Activated T-helper 17 cell treated with anti-CD3 and anti-CD28 coated beads, Interleukin-2, amount 50 U/mL, for 72 hours (primary cell): ENCODE data around the gene TBC1D17. TPM values are rescaled to one million over a fixed set of nuclear protein-coding genes. Genes with fewer than 3 reads are reported as not detected.
A peak's percentile ranks its signal among the peaks of the same experiment; 100 is the strongest.
"Not testable (repeated sequence)": the region's sequence is repeated elsewhere in the genome, so short reads cannot be mapped to it uniquely, and the experiment has no call there.

Experiments
- ATAC-seq: fragments of 150-1000 bp; cut with Tn5 transposase; replicated peaks from 2 replicates; pipeline ENCODE4 v1.10.0; 2021; ENCODE audit warnings: mild to moderate bottlenecking, moderate library complexity
- H3K27ac Mint-ChIP-seq: one replicate; pipeline ENCODE4 v1.8.0; 2022; ENCODE audit warnings: mixed read lengths
- H3K27me3 Mint-ChIP-seq: one replicate; pipeline ENCODE4 v1.8.0; 2022; ENCODE audit warnings: mixed read lengths
- H3K36me3 Mint-ChIP-seq: one replicate; pipeline ENCODE4 v1.8.0; 2022; ENCODE audit warnings: low read depth, mild to moderate bottlenecking, mixed read lengths
- H3K4me1 Mint-ChIP-seq: one replicate; pipeline ENCODE4 v1.8.0; 2022; ENCODE audit warnings: mixed read lengths
- H3K4me3 Mint-ChIP-seq: one replicate; pipeline ENCODE4 v1.8.0; 2022; ENCODE audit warnings: mild to moderate bottlenecking, mixed read lengths
- H3K9me3 Mint-ChIP-seq: one replicate; pipeline ENCODE4 v1.8.0; 2022; ENCODE audit warnings: mixed read lengths
- total RNA-seq, 2 donors: library from RNA; stranded (reverse); gene quantifications; one replicate each; pipeline ENCODE4 v1.2.3, GENCODE V29; 2022

Gene TBC1D17
- total RNA-seq, 2 donors from 2014 or later, result 21.4 to 57.4 TPM

DNA sequence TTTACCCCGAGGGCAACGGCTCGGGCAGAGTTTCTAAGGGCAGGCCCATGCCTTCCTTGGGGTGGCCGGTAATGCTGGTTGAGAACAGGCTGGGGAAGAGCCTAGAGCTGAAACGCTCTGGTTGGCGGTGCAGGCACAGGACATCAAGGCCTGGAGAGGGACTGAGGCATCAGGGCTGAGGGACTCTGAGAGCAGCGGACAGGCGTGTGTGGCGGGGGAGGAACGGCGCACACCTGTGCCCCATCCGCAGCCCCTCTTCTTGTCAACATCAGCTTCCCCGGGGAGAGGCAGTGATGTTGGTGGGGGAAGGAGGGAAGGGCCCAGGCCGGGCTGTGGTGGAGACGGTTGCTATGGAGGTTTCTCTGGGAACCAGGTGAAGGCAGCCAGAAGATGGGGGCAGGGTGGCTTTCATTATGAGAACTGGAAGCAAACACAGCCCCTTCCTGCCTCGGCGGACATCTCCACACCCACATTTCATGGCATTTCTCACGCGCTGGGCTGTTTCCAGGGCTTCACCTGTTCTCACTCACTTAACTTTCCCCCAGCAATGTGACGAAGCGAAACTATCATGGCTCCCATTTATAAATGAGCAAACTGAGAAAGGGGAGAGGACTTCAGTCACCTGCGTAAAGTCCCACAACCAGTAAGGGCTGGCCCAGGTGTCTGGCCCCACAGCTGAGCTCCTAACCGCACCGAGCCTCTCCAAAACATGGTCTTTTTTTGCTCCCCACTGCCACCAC, 43.3 kb downstream of the TBC1D17 start:
- peak overlapping the region; percentile 91 for H3K27ac Mint-ChIP-seq
- H3K36me3 Mint-ChIP-seq, result peaks cover 95% of the 10 kb centered on the region
- peak overlapping the region; percentile 94 for H3K4me3 Mint-ChIP-seq
- H3K4me1 Mint-ChIP-seq, result peaks cover 35% of the 10 kb centered on the region
- peak; percentile 66 for ATAC-seq
- no peaks in the 10 kb centered on the region for H3K9me3 Mint-ChIP-seq
- no peaks in the 10 kb centered on the region for H3K27me3 Mint-ChIP-seq

DNA sequence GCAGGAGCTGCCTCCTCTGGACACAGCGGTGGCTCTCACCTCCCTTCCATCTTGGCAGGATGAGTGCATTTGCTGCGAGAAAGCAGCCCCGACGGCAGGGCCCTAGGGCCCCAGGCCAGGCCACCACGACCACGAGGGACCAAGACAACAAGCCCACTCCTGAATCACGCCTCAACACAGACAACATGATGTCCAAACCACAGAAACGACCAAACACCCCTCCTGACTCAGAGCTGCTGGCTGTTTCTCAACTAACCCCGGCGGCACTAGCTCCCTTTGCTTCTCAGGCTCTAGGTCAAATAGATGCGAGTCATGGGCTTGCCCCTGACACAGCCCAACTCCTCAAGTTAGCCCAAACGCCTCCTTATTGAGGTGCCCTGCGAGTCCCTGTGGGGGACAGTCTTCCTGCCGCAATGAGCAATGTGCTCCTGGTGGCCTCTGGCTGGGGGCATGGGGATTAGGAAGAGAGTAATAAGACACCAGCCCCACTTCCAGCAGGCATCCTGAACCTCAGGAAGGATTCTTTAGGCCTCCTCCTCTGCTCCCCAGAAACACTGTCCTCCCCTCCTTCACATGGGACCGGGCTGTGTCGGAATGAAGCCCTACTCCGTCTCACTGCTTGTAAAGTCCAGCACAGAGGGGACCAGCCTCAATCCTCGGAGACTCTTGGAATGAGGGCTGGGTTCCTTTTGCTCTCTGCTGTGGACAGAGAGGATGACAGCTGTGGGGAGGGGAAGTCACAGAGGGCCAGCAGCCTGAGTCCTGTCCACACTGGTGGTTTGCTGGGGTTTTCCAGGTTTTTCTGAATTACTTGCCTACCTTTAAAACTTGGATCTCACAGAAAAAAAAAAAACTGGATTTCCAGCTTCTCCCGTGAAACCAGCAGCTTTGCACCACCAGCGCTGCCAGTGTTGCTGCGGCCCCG, 44.6 kb downstream of the TBC1D17 start:
- H3K27ac Mint-ChIP-seq, result peak overlapping the region; percentile 91
- no peaks in the 10 kb centered on the region for H3K27me3 Mint-ChIP-seq
- peaks cover 30% of the 10 kb centered on the region for H3K4me1 Mint-ChIP-seq
- peak; percentile 68 for ATAC-seq
- H3K4me3 Mint-ChIP-seq, result peak overlapping the region; percentile 94
- no peaks in the 10 kb centered on the region for H3K9me3 Mint-ChIP-seq
- H3K36me3 Mint-ChIP-seq, result peaks cover 98% of the 10 kb centered on the region

GRCh38 chr19:49923055-49924003, 45.8 kb downstream of the TBC1D17 start:
- Mint-ChIP-seq H3K36me3 (peaks cover 98% of the 10 kb centered on the region), H3K27ac (peak overlapping the region; percentile 91), H3K4me1 (peaks cover 36% of the 10 kb centered on the region), H3K9me3 (no peaks in the 10 kb centered on the region), H3K27me3 (no peaks in the 10 kb centered on the region), H3K4me3 (peak overlapping the region; percentile 94)
- ATAC-seq, result peak; percentile 36

- H3K27ac Mint-ChIP-seq, result peak overlapping the region; percentile 91
- no peaks in the 10 kb centered on the region for H3K9me3 Mint-ChIP-seq
- H3K27me3 Mint-ChIP-seq, result no peaks in the 10 kb centered on the region
- peaks cover 100% of the 10 kb centered on the region for H3K36me3 Mint-ChIP-seq
- H3K4me1 Mint-ChIP-seq, result peaks cover 39% of the 10 kb centered on the region
- no peak for ATAC-seq
- peak overlapping the region; percentile 94 for H3K4me3 Mint-ChIP-seq
Observed at GRCh38 chr19:49924004-49924880, 46.7 kb downstream of the TBC1D17 start.

GRCh38 chr19:49924881-49925210, 47.3 kb downstream of the TBC1D17 start:
- ATAC-seq, H3K27me3 Mint-ChIP-seq, H3K9me3 Mint-ChIP-seq: not testable (repeated sequence)
- H3K27ac Mint-ChIP-seq, result peak overlapping the region; percentile 41
- peaks cover 40% of the 10 kb centered on the region for H3K4me1 Mint-ChIP-seq
- H3K4me3 Mint-ChIP-seq, result peak overlapping the region; percentile 94
- H3K36me3 Mint-ChIP-seq, result peaks cover 100% of the 10 kb centered on the region

GRCh38 chr19:49925486-49925885, 48.0 kb downstream of the TBC1D17 start:
- H3K36me3 Mint-ChIP-seq, result peaks cover 100% of the 10 kb centered on the region
- H3K27ac Mint-ChIP-seq, result peak overlapping the region; percentile 52
- no peaks in the 10 kb centered on the region for H3K27me3 Mint-ChIP-seq
- peak overlapping the region; percentile 94 for H3K4me3 Mint-ChIP-seq
- H3K9me3 Mint-ChIP-seq, result no peaks in the 10 kb centered on the region
- ATAC-seq, result no peak
- peaks cover 45% of the 10 kb centered on the region for H3K4me1 Mint-ChIP-seq

- Mint-ChIP-seq H3K27me3 (no peaks in the 10 kb centered on the region), H3K4me3 (peak overlapping the region; percentile 94), H3K27ac (no peak overlapping the region), H3K36me3 (peaks cover 91% of the 10 kb centered on the region), H3K9me3 (no peaks in the 10 kb centered on the region), H3K4me1 (peaks cover 42% of the 10 kb centered on the region)
- no peak for ATAC-seq
Observed at GRCh38 chr19:49926515-49926914, 49.0 kb downstream of the TBC1D17 start.

DNA sequence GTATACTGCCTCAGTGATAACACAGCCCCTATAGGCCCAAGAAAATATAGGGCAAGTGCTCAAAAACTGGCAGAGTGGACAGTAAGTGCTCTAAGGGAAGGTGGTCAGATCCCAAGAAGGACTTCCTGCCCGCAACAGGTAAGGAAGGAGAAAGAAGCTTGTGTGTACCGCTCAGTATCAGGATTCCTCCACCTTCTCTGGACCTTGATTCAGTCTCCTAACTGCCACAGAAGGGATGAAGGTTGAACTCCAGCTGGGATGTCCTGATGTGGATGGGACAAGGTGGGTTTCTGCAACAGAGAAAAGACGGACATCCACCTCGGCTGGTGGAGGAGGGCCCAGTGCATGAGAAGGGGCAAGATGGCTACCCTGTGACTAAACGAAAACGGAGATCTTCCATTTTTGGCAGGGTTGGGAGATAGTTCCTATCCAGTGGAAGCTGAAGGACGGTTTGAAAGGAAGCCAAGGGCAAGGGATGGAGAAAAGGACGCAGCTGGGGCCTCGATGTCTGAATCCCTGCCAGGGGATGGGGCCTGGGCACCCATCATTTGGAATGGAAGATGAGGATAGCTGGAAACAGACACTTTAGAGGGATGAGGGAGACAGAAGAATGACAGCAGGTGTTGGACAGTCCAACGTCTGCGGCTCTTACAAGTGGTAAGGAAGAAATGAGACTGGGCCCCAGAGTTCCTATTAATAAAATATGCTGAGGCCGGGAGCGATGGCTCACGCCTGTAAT, 50.2 kb downstream of the TBC1D17 start:
- Mint-ChIP-seq H3K4me1 (peaks cover 42% of the 10 kb centered on the region), H3K27me3 (no peaks in the 10 kb centered on the region), H3K27ac (peak overlapping the region; percentile 98), H3K36me3 (peaks cover 88% of the 10 kb centered on the region), H3K4me3 (peak overlapping the region; percentile 94), H3K9me3 (no peaks in the 10 kb centered on the region)
- no peak for ATAC-seq

- H3K27ac Mint-ChIP-seq, result peak within 1 kb of the TSS; percentile 98
- H3K4me1 Mint-ChIP-seq, result peaks cover 43% of the 10 kb centered on the region
- ATAC-seq, result peak; percentile 51
Observed at GRCh38 chr19:49929121-49929610, 51.7 kb downstream of the TBC1D17 start, which contains the start of the genes ATF5 and NUP62. Gene ATF5, plus strand, starts transcription at chr19:49929205. Its CDS starts 1,646 bp downstream, at chr19:49930851. Gene NUP62, minus strand, starts transcription at chr19:49929504. Its CDS starts 19,697 bp downstream, at chr19:49909807.

DNA sequence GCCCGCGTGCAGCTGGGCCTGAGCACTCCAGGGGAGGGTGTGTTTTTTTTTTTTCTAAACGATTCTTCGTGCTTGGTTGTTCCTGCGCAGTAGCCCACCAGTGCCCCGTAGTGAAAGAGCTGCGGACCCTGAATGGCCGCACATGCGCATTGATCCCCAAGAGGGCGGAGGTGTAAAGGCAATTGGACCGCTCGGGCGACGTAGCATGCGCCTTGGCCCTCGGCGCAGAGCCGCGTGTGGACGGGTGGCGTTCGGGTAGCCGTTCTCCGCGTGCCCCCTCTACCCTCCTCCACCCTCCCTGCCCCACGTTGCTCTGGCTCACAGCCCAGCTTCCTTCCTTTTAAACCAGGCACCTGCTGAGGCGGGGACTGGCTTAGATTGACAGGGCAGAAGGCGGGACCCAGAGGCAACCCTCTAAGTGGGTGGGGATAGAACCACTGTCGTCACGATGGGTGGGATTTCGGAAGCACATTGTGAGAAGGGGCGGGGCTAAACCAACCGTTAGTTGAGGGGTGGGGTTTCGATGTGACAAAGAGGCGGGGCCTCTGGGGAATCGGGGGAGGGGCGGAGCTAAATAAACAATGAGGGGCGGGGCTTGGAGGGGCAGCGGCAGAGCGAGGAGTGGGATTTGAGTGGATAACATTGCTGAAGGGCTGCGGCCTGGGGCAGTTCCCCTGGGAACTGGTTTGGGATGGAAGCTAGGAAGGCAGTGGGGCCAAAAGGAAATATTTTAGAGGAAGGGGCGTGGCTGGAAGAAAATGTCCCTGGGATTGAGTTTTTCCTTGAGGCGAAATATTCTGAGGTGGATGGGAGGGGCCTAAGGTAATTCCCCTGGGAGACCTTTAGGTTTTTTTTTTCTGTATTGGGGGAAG, 52.3 kb downstream of the TBC1D17 start:
- peaks cover 43% of the 10 kb centered on the region for H3K4me1 Mint-ChIP-seq
- no peaks in the 10 kb centered on the region for H3K9me3 Mint-ChIP-seq
- peak overlapping the region; percentile 98 for H3K27ac Mint-ChIP-seq
- ATAC-seq, result peak; percentile 83
- H3K27me3 Mint-ChIP-seq, result no peaks in the 10 kb centered on the region
- H3K4me3 Mint-ChIP-seq, result peak overlapping the region; percentile 94
- peaks cover 66% of the 10 kb centered on the region for H3K36me3 Mint-ChIP-seq

More at GRCh38 chr19:49929121-49929610, 51.7 kb downstream of the TBC1D17 start, which contains the start of the genes ATF5 and NUP62:
- H3K4me3 Mint-ChIP-seq, result peak within 1 kb of the TSS; percentile 94
- H3K36me3 Mint-ChIP-seq, result peaks cover 73% of the 10 kb centered on the region
- H3K27me3 Mint-ChIP-seq, result no peaks in the 10 kb centered on the region
- no peaks in the 10 kb centered on the region for H3K9me3 Mint-ChIP-seq

- Mint-ChIP-seq H3K4me3 (peak overlapping the region; percentile 94), H3K36me3 (peaks cover 59% of the 10 kb centered on the region), H3K9me3 (no peaks in the 10 kb centered on the region), H3K27me3 (no peaks in the 10 kb centered on the region), H3K27ac (peak overlapping the region; percentile 98), H3K4me1 (peaks cover 43% of the 10 kb centered on the region)
- ATAC-seq, result no peak
Observed at GRCh38 chr19:49930483-49931011, 53.0 kb downstream of the TBC1D17 start.
